NCI-H2081 treated with DMSO at 0.1 percent for 48 hours (cell line): ENCODE results near the gene IFITM10.

Experiments
- DNase-seq: peaks from one replicate; lab custom pipeline; 2025; lab: John Stamatoyannopoulos, UW

The IFITM10 gene

DNA sequence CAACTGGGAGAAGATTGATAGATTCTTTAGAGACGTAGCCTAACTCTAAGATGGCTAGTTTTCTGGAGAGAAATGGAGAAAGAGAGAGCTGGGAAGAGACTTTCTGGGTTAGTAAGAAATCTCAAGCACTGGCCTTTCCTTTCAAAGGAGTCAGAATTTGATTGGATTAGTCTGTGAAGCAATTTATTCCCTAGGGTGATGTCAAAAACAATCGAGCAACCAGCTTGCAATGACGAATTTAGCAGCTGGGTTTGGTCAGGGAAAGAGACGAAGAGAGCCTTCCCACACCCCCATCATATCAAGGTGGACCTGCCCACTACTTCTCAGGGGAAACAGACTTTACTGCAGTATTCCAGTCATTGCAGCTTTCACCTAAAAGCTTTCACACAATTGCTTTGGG is 42.6 kb downstream of the IFITM10 start:
- no peak for DNase-seq

DNA sequence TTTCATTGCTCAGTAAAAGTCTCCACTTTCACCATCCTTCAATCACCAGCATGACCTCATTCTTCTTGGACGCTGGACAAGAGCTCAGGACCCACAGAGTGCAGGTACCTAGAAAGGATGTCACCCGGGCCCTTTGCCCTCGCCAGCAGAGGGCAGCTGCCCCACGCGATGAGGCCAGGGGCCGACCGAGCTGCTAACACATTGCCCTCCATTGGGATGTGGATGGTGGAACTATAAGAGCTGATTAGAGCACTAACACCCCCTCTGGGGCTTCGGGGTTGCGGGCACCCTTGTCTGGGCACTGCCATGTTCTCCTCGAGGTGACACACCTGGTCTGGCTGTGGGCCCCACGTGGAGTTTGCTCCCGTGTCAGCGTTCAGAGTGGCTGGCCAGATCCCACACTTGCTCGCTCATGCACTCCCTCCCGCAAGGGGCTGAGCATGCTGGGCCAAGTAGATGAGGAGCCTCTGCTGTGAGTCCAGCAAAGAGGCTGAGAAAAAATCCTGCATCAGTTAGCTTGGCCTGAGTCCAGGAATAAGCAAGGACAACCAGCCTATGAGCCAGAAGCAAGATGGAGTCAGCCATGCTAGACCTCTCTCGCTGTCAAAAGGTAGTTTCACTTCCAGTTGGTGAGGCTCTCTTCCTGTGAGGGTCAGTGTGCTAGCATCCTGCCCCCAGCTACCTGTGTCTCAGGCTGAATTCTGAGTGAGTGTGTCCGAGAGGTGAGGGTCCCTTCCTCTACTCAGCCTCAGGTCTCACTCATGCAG is 43.6 kb downstream of the IFITM10 start:
- no peak for DNase-seq

DNA sequence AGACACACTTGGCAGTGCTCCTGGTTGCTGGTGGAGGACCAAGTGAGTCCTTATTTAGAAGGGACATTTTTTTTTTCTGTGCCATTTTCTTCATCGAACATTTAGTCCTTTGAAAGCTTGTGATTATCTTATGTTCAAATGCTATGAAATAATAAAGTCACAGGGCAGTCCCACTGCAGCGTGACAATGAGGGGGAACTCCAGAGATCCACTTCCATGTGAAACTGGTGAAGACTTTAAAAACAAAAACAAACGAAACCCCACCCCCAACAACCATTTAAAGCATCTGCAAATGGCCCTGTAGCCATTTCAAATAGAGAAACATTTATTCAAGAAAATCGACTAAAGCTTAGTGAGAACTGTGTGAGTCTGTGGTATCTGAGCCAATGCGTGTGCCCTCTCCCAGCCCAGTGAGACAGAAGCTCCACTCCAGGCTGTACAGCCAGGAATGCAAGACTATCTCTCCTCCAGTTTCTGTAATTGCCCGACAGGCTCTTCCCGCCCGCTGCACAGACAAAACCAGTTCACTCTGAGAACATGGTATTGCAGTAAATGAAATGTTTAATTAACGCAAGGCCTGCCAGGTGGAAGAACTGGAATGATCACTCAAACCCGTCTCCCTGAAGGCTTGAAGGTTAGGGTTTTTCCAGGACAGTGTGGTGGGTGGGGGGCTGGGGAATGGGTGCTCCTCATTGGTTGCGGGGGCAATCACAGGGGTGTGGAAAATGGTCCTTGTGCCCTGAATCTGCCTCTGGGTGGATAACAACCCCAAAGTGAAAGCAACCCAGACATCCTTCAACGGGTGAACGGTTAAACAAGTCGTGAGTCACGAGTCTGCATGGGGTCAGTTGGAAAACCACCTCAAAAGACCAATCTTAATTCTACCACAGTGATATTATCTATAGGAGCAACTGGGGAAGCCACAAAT is 45.0 kb downstream of the IFITM10 start:
- DNase-seq = no peak

DNA sequence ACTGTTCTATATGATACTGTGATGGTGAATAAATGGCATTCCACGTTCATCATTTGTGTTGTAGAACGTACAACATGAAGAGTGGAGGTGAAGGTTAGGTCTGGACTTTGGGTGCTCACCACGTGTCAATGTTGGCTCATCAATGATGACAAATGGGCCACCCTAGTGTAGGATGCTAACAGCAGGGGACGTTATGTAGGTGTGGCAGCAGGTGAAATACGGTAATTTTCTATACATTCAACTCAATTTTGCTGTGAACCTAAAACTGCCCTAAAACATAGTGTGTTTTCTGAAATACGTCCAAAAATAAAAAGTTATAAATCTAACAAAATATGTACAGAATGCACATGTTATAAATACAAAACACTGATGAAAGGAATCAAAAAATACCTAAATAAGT is 47.2 kb downstream of the IFITM10 start:
- DNase-seq = no peak

DNA sequence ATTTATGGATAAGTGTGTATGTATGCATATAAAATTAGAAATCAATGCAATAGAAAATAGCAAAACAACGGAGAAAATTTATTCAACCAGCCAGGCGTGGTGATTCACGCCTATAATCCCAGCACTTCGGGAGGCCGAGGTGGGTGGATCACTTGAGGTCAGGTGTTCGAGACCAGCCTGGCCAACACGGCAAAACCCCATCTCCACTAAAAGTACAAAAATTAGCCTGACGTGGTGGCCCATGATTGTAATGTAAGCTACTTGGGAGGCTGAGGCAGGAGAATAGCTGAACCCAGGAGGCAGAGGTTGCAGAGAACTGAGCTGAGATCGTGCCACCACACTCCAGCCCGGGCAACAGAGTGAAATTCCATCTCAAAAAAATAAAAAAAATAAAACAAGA is 47.9 kb downstream of the IFITM10 start:
- no peak for DNase-seq

DNA sequence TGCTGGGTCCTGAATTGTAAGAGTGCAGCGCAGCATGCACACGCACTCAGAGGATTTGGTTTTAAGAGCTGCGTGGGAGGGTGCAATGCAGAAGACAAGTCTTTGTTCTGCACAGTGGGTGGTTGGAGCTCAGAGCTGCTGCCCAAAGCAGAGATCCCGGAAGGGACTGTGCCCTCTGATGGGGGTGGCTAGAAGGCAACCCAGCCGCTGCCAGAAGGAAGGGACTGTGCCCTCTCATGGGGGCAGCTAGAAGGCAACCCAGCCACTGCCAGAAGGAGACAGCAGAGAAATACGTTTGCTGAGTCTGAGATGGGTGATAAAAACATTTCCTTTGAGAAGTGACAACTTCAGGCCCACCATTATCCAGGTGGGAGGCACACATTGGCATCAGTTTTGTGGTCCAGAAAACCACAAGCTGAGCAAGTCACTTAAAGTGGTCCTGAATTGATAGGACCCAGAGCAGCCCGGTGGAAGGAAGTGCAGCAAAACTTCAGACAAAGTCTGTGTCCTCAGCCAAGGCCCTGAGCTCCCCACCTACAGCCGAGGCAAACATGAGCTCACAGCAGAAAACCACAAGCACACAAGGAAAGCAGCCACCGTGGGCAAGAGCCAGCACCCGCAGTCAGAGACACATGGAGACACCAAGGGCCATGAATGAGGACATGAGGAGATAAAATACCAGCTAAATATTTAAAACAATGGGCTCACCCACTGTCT is 49.1 kb downstream of the IFITM10 start:
- DNase-seq = no peak

DNA sequence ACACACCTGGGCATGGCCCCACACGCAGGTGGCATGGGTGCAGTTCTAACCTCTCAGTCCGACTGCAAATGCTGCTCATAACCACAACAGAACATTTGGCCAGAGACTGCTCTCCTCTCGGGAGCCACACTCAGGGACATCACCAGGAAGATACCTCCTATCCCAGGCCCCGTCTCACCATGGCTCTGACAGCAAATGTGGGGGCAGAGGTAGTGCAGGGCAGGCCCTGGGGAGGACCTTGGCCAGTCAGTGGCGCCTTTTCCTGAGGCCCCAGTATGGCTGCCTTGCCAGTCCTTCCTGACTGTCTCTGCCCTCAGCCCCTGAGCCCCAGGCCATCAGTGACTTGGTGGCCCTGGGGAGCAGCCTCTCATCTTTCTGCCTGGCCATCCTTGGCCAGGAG is 50.6 kb downstream of the IFITM10 start:
- no peak for DNase-seq

DNA sequence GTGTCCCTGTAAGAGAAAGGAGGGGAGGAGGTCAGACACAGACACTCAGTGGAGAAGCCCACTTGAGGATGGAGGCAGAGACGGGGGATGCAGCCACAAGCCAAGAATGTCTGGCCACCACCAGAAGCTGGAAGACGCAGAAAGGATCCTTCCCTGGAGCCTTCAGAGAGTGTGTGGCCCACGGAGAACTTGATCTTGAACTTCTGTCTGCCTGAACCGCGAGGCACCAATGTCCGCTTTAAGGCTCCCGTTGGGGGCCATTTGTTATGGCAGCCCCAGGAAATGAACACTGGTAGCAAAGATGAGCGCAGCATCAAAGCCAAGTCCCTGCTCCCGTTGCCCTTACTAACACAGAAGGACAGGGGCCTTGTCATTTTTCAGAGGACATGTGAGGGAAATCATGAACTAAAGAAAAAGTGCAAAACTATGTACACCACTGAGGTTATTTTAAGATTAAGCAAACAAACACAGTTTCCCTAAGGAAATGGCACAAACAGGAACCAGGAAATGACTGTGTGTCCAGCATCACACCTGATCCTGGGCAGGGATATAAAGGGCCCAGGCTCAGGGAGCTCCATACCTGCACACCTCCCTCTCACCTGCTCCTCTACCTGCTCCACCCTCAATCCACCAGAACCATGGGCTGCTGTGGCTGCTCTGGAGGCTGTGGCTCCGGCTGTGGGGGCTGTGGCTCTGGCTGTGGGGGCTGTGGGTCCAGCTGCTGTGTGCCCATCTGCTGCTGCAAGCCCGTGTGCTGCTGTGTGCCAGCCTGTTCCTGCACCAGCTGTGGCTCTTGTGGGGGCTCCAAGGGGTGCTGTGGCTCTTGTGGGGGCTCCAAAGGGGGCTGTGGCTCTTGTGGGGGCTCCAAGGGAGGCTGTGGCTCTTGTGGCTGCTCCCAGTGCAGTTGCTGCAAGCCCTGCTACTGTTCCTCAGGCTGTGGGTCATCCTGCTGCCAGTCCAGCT is 53.5 kb downstream of the IFITM10 start, which contains the start of gene KRTAP5-6:
KRTAP5-6 (plus strand) TSS at position 588 of the 963 bp plus-strand sequence; CDS start at position 639, 51 bp downstream.
- DNase-seq = no peak

DNA sequence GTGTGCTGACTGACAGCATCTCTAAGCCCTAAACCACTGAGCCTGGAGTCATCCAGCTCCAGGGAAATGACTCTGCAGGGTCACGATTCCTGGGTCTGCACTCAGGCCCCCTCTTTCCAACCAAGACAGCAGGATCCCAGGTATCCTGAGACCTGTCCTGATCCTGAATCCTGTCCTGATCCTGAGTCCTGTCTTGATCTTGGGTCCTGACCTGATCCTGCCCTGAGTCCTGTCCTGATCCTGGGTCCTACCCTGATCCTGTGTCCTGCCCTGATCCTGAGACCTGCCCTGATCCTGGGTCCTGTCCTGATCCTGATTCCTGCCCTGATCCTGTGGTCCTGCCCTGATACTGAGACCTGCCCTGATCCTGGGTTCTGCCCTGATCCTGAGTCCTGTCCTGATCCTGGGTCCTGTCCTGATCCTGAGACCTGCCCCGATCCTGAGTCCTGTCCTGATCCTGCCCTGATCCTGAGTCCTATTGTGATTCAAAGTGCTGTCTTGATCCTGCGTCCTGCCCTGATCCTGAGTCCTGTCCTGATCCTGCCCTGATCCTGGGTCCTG is 54.8 kb downstream of the IFITM10 start:
- DNase-seq = no peak

DNA sequence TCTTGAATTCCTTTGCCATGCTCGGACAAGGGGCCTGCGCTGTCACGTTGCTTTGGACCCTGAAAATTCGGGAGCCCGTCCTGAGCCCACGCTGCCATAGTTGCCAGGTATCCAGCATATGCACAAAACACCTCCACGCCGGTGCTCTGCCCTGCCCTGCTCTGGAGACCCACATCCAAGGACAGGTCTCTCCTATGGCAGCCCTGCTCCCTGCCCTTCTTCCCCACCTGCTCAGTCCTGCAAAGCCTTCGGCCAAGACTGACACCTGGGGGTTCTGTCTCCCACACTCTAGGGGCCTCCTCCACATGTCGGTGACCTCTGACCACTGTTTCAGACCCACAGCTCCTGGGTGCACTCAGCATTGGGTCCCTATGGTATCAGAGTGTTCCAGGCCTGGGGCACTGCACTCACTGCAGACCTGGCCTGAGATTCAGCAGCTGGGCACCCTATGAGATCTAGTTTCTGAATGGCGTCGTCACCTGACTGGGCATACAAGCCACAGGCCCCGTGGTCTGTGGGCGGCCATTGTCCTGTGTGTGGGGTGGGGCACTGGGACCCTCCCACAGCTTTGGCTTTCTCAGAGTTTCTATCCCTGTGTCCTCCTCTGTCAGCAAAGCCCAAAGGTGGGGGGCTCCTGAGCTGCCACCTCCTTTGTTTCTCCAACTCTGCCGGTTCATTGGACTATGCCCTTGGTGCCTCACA is 55.4 kb downstream of the IFITM10 start:
- no peak for DNase-seq

DNA sequence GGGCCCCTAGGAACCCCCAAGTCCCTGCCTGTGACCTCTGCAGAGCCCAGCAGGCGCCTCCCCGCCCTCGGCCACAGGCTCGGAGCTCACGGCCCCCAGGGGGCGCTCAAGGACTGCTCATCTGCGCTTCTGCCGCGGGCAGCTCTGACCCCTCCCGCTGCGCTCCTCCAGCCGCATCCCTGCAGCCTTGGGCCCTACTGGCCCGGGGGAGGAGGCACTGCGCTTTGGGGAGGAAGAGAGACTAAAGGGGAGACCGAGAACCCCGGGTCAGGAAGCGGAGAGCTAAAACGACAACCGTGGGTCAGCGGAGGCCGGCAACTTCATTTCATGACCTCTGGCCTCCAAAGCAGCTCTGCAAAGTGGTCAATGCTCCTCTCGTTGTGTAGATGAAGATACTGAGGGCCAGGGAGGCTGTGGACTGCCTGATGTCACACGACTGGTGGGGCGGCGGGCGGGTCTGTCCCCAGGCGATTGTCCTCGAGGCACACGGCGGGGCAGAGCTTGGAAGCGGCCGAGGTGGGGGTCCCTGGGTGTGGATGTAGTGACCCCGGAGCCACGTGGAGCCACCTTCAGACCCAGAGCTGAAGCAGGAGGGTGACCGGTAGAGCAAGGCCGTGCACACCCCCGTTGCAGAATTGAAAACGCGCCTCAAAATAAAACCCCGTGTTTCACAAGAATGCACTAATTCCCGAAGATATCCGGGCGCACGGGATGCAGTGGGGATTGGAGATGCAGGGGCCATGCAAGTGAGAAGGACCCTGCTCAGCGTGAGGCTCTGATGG is 56.1 kb downstream of the IFITM10 start:
- peak; percentile 0 for DNase-seq

DNA sequence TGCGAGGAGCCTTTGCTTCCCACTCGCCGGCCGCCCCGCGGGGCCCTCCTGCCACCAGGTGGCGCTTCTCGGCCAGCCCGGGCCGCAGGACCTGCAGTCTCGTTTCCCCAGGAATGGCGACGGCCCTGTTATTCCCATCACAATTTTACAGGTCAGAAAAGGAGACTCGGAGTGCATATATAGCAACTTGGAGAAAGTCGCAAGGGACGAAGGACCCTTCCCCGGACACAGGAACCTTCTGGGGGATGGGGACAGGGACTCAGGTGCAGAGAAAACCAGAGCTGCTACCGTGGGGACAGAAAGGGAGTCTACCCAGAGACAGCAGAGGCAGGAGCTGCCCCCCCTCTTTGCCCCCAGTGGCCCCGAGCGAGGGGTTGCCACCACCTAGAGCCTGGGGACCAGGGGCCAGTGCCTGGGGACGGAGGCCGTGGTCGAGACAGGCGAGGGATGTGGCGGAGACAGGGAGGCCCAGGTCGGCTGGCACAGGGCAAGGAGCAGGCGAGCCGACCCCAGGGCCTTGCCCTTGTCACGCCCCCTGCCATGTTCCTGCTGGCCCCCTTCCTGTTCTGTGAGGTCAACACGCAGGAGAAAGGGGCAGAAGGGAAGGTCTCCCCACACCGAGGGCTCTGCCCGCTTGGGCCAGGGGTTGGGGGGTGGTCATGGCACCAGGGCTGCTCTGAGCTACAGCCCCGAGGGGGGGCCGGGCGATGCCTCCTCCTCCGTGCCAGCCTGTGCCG is 56.9 kb downstream of the IFITM10 start:
- peak; percentile 1 for DNase-seq

DNA sequence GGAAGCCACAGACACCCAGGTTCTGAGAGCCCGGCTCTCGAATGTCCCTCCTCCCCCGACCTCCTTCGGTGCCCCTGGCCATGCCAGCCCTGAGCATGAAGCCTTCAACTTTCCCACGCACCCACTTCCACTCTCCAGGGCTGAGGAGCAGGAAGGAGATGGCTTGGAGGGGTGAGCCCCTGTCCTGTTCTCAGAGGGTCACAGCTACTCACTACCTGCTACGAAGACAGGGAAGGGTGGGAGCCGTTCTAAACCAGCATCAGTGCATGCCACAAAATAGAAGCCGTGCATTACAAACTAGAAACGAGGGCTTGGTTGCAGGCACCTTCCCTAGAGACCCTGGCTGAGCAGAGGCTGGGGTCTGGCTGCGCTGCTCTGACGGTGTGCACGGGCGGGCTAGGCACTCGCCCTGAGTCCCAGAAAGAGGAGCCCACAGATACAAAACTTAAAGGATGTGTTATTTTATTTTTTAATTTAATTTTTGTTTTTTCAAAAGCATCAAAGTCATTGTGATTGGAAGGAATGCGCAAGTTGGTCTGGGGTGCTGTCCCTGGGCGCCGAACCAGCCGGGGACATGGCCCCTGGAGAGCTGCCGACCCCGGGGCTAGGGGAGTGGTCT is 57.6 kb downstream of the IFITM10 start:
- no peak for DNase-seq

DNA sequence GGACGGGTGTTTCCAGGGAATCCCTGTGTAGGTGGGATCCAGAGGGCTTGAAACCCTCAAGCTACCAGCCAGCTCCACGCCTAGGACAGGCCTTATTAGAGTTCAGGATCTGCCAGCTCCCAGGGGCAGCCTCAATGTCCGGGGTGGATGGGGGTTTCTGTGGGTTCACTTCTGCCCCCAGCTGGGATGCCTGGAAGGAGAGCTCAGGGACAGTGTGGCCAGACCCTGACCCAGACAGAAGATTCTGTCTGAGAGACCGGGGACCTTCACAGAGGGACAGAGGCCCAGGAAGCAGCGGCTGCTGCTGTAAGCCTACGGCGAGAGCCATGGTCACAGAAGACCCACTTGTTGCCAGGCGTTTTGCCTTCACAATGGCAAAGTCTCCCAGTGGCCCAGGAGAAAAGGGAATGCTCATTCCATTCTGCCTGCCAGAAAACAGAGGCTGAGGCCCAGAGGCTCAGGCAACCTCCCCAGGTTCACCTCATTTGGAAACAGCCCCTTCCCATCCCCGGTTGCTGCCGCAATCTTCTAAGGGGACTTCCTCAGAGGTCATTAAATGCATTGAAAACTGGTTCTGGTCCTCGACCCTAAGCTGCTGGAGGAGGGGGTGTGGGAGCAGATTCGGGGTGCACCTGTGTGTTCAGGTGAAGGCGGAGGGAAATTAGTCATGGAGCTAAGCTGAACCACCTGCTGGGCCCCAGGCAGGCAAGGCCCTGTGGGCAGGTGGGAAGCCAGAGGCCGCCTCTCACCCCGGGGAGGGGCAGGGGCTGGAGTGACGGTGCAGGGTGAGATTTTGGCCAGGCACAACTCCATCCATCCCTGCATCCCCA is 58.3 kb downstream of the IFITM10 start:
- DNase-seq = no peak

DNA sequence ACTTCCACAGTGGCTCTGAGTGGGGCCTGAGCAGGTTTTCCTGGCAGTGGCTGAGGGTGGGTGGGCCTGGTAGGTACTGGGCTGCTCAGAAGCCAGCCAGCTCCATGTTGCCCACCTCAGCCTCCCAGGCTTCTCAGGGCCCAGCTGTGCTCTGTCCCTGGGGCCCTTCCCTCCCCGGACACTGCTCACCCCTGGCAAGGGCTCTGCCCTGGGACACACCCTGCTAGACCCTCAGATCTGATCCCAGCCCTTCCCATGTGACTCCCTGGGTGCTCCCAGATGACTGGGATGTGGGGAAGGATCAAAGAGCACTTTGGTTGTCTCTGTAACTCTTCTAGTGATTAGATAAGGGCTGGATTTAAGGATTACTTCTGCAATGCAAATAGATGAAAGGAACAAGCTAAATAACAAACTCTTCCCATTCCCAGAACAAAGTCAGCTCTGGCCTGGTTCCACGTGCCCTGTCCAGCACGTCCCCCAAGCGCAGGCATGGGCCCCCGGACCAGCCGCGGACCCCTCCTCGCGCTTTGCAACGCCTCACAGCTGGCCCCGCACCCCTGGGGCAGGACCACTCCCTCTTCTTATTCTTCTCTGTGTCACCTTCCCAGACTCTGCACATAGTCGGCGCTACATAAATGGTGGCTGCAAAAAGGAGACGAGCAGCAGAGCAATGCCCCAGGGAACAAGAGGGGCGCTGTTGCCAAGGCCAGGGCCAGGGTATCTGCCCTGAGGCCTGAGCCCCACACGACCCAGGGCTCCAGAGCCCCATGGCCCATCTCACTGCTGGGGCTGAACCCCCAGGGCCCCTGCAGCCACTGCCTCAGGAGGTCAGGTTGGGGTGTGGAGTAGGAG is 59.1 kb downstream of the IFITM10 start:
- no peak for DNase-seq
